ENCODE data around the gene OPN4.

Gene OPN4

GRCh38 chr10:86667421-86668181 lies 13.3 kb downstream of the OPN4 start:
- Histone ChIP-seq H3K36me3 (replicated peaks; ENCODE audit: insufficient read depth, low read length) (no peaks in the 10 kb centered on the region), H3K4me3 (ENCODE audit: low read length) (no peak overlapping the region), H3F3A (ENCODE audit: insufficient read depth, low read length) (no peaks in the 10 kb centered on the region), H3K27me3 (replicated peaks; ENCODE audit: insufficient read depth, low read length) (no peaks in the 10 kb centered on the region), H3K9me2 (replicated peaks; ENCODE audit: insufficient read depth, low read length) (no peaks in the 10 kb centered on the region), H3K4me2 (ENCODE audit: low read depth, low read length) (no peak overlapping the region), H3K9ac (ENCODE audit: low read length) (no peak overlapping the region), H2AFZ (ENCODE audit: low read length) (no peak overlapping the region), H4K20me1 (ENCODE audit: insufficient read depth, low read length) (no peaks in the 10 kb centered on the region), H3K79me2 (ENCODE audit: low read length) (no peaks in the 10 kb centered on the region), H3K27ac (ENCODE audit: low read length) (no peak overlapping the region), H3K4me1 (ENCODE audit: low read length) (no peaks in the 10 kb centered on the region), H3K9me3 (replicated peaks; ENCODE audit: insufficient read depth, low read length) (no peaks in the 10 kb centered on the region)
- TF ChIP-seq EZH2phosphoT487 (IDR thresholded peaks at IDR 0.05; ENCODE audit: low read length) (no peak), CTCF (IDR thresholded peaks at IDR 0.05; ENCODE audit: low read length) (no peak), EZH2 (optimal IDR thresholded peaks at IDR 0.05; ENCODE audit: low read depth, low read length) (no peak)
- DNase-seq: no peak

GRCh38 chr10:86668297-86669165 lies 14.2 kb downstream of the OPN4 start, which contains the start of gene LDB3:
Gene LDB3 (plus strand): TSS chr10:86668511. CDS start chr10:86668692, 181 bp downstream.
- Histone ChIP-seq H3K4me1 (ENCODE audit: low read length) (no peaks in the 10 kb centered on the region), H3K9ac (ENCODE audit: low read length) (no peak within 1 kb of the TSS), H3F3A (ENCODE audit: insufficient read depth, low read length) (no peaks in the 10 kb centered on the region), H2AFZ (ENCODE audit: low read length) (no peak within 1 kb of the TSS), H3K9me3 (replicated peaks; ENCODE audit: insufficient read depth, low read length) (no peaks in the 10 kb centered on the region), H3K9me2 (replicated peaks; ENCODE audit: insufficient read depth, low read length) (no peaks in the 10 kb centered on the region), H3K27me3 (replicated peaks; ENCODE audit: insufficient read depth, low read length) (no peaks in the 10 kb centered on the region), H3K4me2 (ENCODE audit: low read depth, low read length) (no peak within 1 kb of the TSS), H3K27ac (ENCODE audit: low read length) (no peak within 1 kb of the TSS), H4K20me1 (ENCODE audit: insufficient read depth, low read length) (no peaks in the 10 kb centered on the region), H3K36me3 (replicated peaks; ENCODE audit: insufficient read depth, low read length) (no peaks in the 10 kb centered on the region), H3K79me2 (ENCODE audit: low read length) (no peaks in the 10 kb centered on the region), H3K4me3 (ENCODE audit: low read length) (no peak within 1 kb of the TSS)
- TF ChIP-seq EZH2 (optimal IDR thresholded peaks at IDR 0.05; ENCODE audit: low read depth, low read length) (no peak), EZH2phosphoT487 (IDR thresholded peaks at IDR 0.05; ENCODE audit: low read length) (no peak), CTCF (IDR thresholded peaks at IDR 0.05; ENCODE audit: low read length) (no peak)
- no peak for DNase-seq

GRCh38 chr10:86670290-86670811 lies 16.0 kb downstream of the OPN4 start:
- no peaks in the 10 kb centered on the region for H3K4me1 ChIP-seq (ENCODE audit: low read length)
- no peak overlapping the region for H3K4me3 ChIP-seq (ENCODE audit: low read length)
- no peaks in the 10 kb centered on the region for H3K36me3 ChIP-seq (replicated peaks; ENCODE audit: insufficient read depth, low read length)
- H3K9ac ChIP-seq (ENCODE audit: low read length): no peak overlapping the region
- H3K27ac ChIP-seq (ENCODE audit: low read length): no peak overlapping the region
- H3K9me2 ChIP-seq (replicated peaks; ENCODE audit: insufficient read depth, low read length): no peaks in the 10 kb centered on the region
- H4K20me1 ChIP-seq (ENCODE audit: insufficient read depth, low read length): no peaks in the 10 kb centered on the region
- no peaks in the 10 kb centered on the region for H3K27me3 ChIP-seq (replicated peaks; ENCODE audit: insufficient read depth, low read length)
- H3K9me3 ChIP-seq (replicated peaks; ENCODE audit: insufficient read depth, low read length): no peaks in the 10 kb centered on the region
- H3K79me2 ChIP-seq (ENCODE audit: low read length): no peaks in the 10 kb centered on the region
- H3F3A ChIP-seq (ENCODE audit: insufficient read depth, low read length): no peaks in the 10 kb centered on the region
- H3K4me2 ChIP-seq (ENCODE audit: low read depth, low read length): no peak overlapping the region
- TF ChIP-seq EZH2 (optimal IDR thresholded peaks at IDR 0.05; ENCODE audit: low read depth, low read length) (no peak), EZH2phosphoT487 (IDR thresholded peaks at IDR 0.05; ENCODE audit: low read length) (no peak), CTCF (IDR thresholded peaks at IDR 0.05; ENCODE audit: low read length) (no peak)
- DNase-seq: no peak
- H2AFZ ChIP-seq (ENCODE audit: low read length): no peak overlapping the region

Data from MM.1S (cell line).